Astrocyte of the cerebellum (primary cell): ENCODE data around the gene FZR1.

Experiments
- DNase-seq: peaks from one replicate; pipeline ENCODE4 v3.0.0-alpha.2; 2011; ENCODE audit warnings: low read depth
- H3K4me3 ChIP-seq: 2 replicates; pipeline ENCODE4 v1.5.1; 2011; ENCODE audit warnings: mild to moderate bottlenecking, low read depth, low read length, moderate library complexity
- CTCF ChIP-seq: IDR thresholded peaks from 2 replicates; pipeline ENCODE4 v1.5.1; 2012; ENCODE audit warnings: low read length, low read depth, moderate library complexity, mild to moderate bottlenecking; ENCODE audit errors: missing control alignments
- in situ Hi-C: cut with HindIII; loops from 2 replicates; pipeline ENCODE4 v1.10.0; 2017; ENCODE audit warnings: low sequenced_read_pairs

Gene FZR1

GRCh38 chr19:3459965-3460582 lies 46.0 kb upstream of the FZR1 start:
- no peak overlapping the region for H3K4me3 ChIP-seq
- TF ChIP-seq CTCF, result no peak
- in situ Hi-C loops, result loop anchor here (10.0 kb wide), 1 partner anchor 135 kb away; no protein-coding TSS in a partner anchor
- no peak for DNase-seq

- in situ Hi-C loops, result loop anchor here (10.0 kb wide), 1 partner anchor 138 kb away; no protein-coding TSS in a partner anchor
- no peak for TF ChIP-seq CTCF
- no peak overlapping the region for H3K4me3 ChIP-seq
- DNase-seq, result no peak
Measured at GRCh38 chr19:3462991-3463713, 43.0 kb upstream of the FZR1 start.

GRCh38 chr19:3463714-3464586 lies 42.2 kb upstream of the FZR1 start:
- TF ChIP-seq CTCF, result no peak
- no peak for DNase-seq
- in situ Hi-C loops, result loop anchor here (10.0 kb wide), 1 partner anchor 139 kb away; no protein-coding TSS in a partner anchor
- no peak overlapping the region for H3K4me3 ChIP-seq

GRCh38 chr19:3464587-3465235 lies 41.4 kb upstream of the FZR1 start:
- in situ Hi-C loops, result loop anchor here (10.0 kb wide), 1 partner anchor 140 kb away; no protein-coding TSS in a partner anchor
- TF ChIP-seq CTCF, result no peak
- no peak for DNase-seq
- H3K4me3 ChIP-seq, result no peak overlapping the region

GRCh38 chr19:3465552-3465951 lies 40.6 kb upstream of the FZR1 start:
- H3K4me3 ChIP-seq, result no peak overlapping the region
- DNase-seq, result no peak
- no peak for TF ChIP-seq CTCF
- in situ Hi-C loops, result loop anchor here (10.0 kb wide), 1 partner anchor 141 kb away; no protein-coding TSS in a partner anchor

- H3K4me3 ChIP-seq, result no peak overlapping the region
- no peak for TF ChIP-seq CTCF
- in situ Hi-C loops, result loop anchor here (10.0 kb wide), 1 partner anchor 142 kb away; no protein-coding TSS in a partner anchor
- no peak for DNase-seq
Measured at GRCh38 chr19:3466635-3467034, 39.5 kb upstream of the FZR1 start.
